A673 (cell line): Measurements from ENCODE around the gene API5. TPM values are rescaled to one million over a fixed set of nuclear protein-coding genes. Genes with fewer than 3 reads are reported as not detected.

Experiments
- BruUV-seq: library from RNA; stranded (reverse); fragments of 400-500 nt; replicated peaks from 2 replicates; lab custom pipeline; 2021; lab: Mats Ljungman, UMichigan
- CTCF ChIA-PET: fragments of 300-600 bp; sonication (Branson Sonifier 250); formaldehyde crosslinking; loops from one replicate; lab custom pipeline; 2022; ENCODE audit warnings: antibody characterized with exemption; lab: Charles Lee
- POLR2A ChIA-PET: fragments of 300-600 bp; sonication (Branson Sonifier 250); formaldehyde crosslinking; loops from one replicate; lab custom pipeline; 2022; ENCODE audit warnings: antibody characterized with exemption; ENCODE audit not compliant: low non-redundant PET; lab: Charles Lee
- DNase-seq: peaks from one replicate; pipeline ENCODE4 v3.0.0-alpha.2; 2015; ENCODE audit warnings: low spot score
- H3K27ac ChIP-seq: fragments of 200-600 bp; sonication (generic); 2 replicates; pipeline ENCODE4 v1.5.1; 2016; ENCODE audit warnings: mixed run types, low read depth, mild to moderate bottlenecking, mixed read lengths, antibody characterized with exemption, low read length; ENCODE audit not compliant: poor library complexity, severe bottlenecking
- H3K27me3 ChIP-seq: fragments of 200-600 bp; sonication (generic); replicated peaks from 2 replicates; pipeline ENCODE4 v1.6.1; 2017; ENCODE audit warnings: mixed run types, low read depth, mild to moderate bottlenecking, mixed read lengths, antibody characterized with exemption, low read length; ENCODE audit not compliant: insufficient read depth, poor library complexity
- H3K36me3 ChIP-seq: fragments of 200-600 bp; sonication (generic); 2 replicates; pipeline ENCODE4 v1.6.1; 2016; ENCODE audit warnings: mixed run types, mild to moderate bottlenecking, mixed read lengths, antibody characterized with exemption, low read length; ENCODE audit not compliant: insufficient read depth, poor library complexity, severe bottlenecking
- H3K4me1 ChIP-seq: fragments of 200-600 bp; sonication (generic); 2 replicates; pipeline ENCODE4 v1.6.1; 2017; ENCODE audit warnings: mixed run types, mild to moderate bottlenecking, mixed read lengths, antibody characterized with exemption, low read length; ENCODE audit not compliant: insufficient read depth, poor library complexity, severe bottlenecking
- H3K4me3 ChIP-seq: fragments of 200-600 bp; sonication (generic); 2 replicates; pipeline ENCODE4 v1.5.1; 2016; ENCODE audit warnings: low read depth, mixed run types, mild to moderate bottlenecking, mixed read lengths, low read length; ENCODE audit not compliant: poor library complexity, severe bottlenecking
- H3K9me3 ChIP-seq: fragments of 200-600 bp; sonication (generic); 2 replicates; pipeline ENCODE4 v1.6.1; 2016; ENCODE audit warnings: mixed run types, low read depth, mild to moderate bottlenecking, mixed read lengths, antibody characterized with exemption, low read length; ENCODE audit not compliant: poor library complexity, severe bottlenecking
- EZH2 ChIP-seq: fragments of 200-600 bp; sonication (generic); IDR thresholded peaks from 2 replicates; pipeline ENCODE4 v1.6.1; 2017; ENCODE audit warnings: borderline replicate concordance, low read depth, mild to moderate bottlenecking, mixed read lengths, antibody characterized with exemption, low read length; ENCODE audit not compliant: poor library complexity, severe bottlenecking
- intact Hi-C: fragments of 100-400 bp; cut with micrococcal nuclease; formaldehyde crosslinking; loops from one replicate; pipeline ENCODE4 v1.10.0; 2022; ENCODE audit not compliant: unreplicated experiment
- total RNA-seq: library from RNA; stranded (reverse); gene quantifications from 2 replicates; pipeline ENCODE4 v1.2.3, GENCODE V29; 2021
- TF ChIP-seq, protein P1 (sequence below): fragments of 300-800, 200-600 bp; sonication (generic); conservative IDR thresholded peaks from 2 replicates; pipeline ENCODE4 v1.5.1; 2017; ENCODE audit warnings: low read depth, mild to moderate bottlenecking, antibody characterized with exemption, low read length, moderate library complexity, mixed read lengths

The API5 gene
- total RNA-seq, 1 experiment from 2014 or later, result 328 TPM

DNA sequence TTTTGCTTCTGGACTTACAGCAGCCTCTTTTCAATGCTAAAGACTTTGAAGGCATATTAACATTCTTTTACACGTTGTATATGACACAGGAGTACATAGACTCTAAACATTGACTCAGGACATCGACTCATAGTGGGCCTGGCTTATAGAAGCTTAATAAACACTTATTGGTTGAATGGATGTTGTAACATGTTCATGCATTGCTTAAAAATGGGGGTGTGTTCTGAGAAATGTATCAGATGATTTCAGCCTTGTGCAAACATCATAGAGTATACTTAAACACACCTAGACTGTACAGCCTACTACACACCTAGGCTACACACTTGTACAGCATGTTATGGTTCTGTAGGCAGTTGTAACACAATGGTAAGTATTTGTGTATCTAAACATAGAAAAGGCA is 64.8 kb downstream of the API5 start:
- TF ChIP-seq EZH2, result no peak
- TF ChIP-seq, protein P1, sequence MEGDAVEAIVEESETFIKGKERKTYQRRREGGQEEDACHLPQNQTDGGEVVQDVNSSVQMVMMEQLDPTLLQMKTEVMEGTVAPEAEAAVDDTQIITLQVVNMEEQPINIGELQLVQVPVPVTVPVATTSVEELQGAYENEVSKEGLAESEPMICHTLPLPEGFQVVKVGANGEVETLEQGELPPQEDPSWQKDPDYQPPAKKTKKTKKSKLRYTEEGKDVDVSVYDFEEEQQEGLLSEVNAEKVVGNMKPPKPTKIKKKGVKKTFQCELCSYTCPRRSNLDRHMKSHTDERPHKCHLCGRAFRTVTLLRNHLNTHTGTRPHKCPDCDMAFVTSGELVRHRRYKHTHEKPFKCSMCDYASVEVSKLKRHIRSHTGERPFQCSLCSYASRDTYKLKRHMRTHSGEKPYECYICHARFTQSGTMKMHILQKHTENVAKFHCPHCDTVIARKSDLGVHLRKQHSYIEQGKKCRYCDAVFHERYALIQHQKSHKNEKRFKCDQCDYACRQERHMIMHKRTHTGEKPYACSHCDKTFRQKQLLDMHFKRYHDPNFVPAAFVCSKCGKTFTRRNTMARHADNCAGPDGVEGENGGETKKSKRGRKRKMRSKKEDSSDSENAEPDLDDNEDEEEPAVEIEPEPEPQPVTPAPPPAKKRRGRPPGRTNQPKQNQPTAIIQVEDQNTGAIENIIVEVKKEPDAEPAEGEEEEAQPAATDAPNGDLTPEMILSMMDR, result no peak
- Histone ChIP-seq H3K36me3 (peaks cover 20% of the 10 kb centered on the region), H3K9me3 (no peaks in the 10 kb centered on the region), H3K27ac (no peak overlapping the region), H3K27me3 (no peaks in the 10 kb centered on the region), H3K4me1 (no peaks in the 10 kb centered on the region), H3K4me3 (no peak overlapping the region)
- intact Hi-C loops, result no loop called here
- CTCF ChIA-PET, result no interaction called here
- POLR2A ChIA-PET, result no interaction called here
- DNase-seq, result peak; percentile 27
- BruUV-seq, result no TSS peak

DNA sequence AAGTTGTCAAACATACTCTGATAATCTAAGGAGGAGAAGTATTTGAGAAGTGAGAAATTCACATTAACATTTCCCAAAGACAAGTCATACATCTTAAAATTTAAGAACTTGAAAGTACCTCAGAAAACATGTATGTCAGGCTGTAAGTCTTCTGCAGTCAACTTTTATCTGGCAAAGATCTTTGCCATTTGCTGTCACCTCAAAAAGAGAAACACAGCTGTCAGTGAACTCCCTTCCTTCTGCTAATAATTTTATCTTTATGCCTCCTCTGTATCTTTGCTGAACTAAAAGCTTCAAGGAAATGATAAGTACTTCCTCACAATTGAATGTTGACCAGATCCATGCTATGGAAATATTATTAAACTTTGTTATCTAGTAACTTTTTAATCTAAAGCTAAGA is 65.6 kb downstream of the API5 start:
- intact Hi-C loops, result no loop called here
- CTCF ChIA-PET, result no interaction called here

DNA sequence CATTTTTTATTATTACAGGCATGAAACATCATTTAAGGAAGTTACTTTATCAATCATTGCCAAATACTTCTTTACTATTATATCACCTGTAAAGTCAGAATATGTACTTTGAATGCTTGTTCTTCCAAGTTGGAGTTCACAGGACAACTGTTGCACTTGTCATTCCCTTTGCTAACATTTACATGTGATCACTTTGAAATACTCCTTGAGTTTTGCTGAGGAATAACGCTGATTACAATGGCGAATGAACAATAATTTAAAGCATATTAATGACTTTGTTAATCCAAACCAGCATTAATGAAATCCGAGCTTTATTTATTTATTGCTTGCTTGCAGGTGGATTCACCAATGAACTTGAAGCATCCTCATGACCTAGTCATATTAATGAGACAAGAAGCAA is 67.1 kb downstream of the API5 start:
- no peaks in the 10 kb centered on the region for H3K4me1 ChIP-seq
- peaks cover 18% of the 10 kb centered on the region for H3K36me3 ChIP-seq
- H3K9me3 ChIP-seq, result no peaks in the 10 kb centered on the region
- DNase-seq, result no peak
- ChIA-PET CTCF (no interaction called here), POLR2A (no interaction called here)
- intact Hi-C loops, result no loop called here
- BruUV-seq, result no TSS peak
- no peak overlapping the region for H3K4me3 ChIP-seq
- no peaks in the 10 kb centered on the region for H3K27me3 ChIP-seq
- H3K27ac ChIP-seq, result no peak overlapping the region
- no peak for TF ChIP-seq EZH2
- TF ChIP-seq, protein P1, result no peak

More for the DNA sequence above, 65.6 kb downstream of the API5 start:
- TF ChIP-seq EZH2, result no peak
- TF ChIP-seq, protein P1, result no peak
- Histone ChIP-seq H3K4me3 (no peak overlapping the region), H3K9me3 (no peaks in the 10 kb centered on the region), H3K36me3 (peaks cover 19% of the 10 kb centered on the region), H3K27me3 (no peaks in the 10 kb centered on the region), H3K4me1 (no peaks in the 10 kb centered on the region), H3K27ac (no peak overlapping the region)
- POLR2A ChIA-PET, result no interaction called here
- no TSS peak for BruUV-seq
- DNase-seq, result no peak
